Stimulated activated memory B cell treated with anti-CD40 and anti-IgM and Interleukin-4, amounts not matched to agents 10 μg/mL and 1 μg/mL and 100 μg/mL, for 72 hours (primary cell): ENCODE data around the gene IGSF6.
"Not testable (repeated sequence)": the region's sequence is repeated elsewhere in the genome, so short reads cannot be mapped to it uniquely, and the experiment has no call there.

Experiments used
- ATAC-seq: fragments of 150-1000 bp; cut with Tn5 transposase; 2 replicates; pipeline ENCODE4 v1.10.0; 2021
- H3K27ac Mint-ChIP-seq: one replicate; pipeline ENCODE4 v1.8.0; 2022; ENCODE audit warnings: mild to moderate bottlenecking, mixed read lengths
- H3K27me3 Mint-ChIP-seq: one replicate; pipeline ENCODE4 v1.8.0; 2022; ENCODE audit warnings: mixed read lengths
- H3K36me3 Mint-ChIP-seq: one replicate; pipeline ENCODE4 v1.8.0; 2022; ENCODE audit warnings: mixed read lengths
- H3K4me1 Mint-ChIP-seq: one replicate; pipeline ENCODE4 v1.8.0; 2022; ENCODE audit warnings: mixed read lengths
- H3K4me3 Mint-ChIP-seq: one replicate; pipeline ENCODE4 v1.8.0; 2022; ENCODE audit warnings: mild to moderate bottlenecking, moderate library complexity, mixed read lengths
- H3K9me3 Mint-ChIP-seq: one replicate; pipeline ENCODE4 v1.8.0; 2022; ENCODE audit warnings: mixed read lengths

IGSF6 gene

GRCh38 chr16:21643785-21644184 is 8.6 kb downstream of the IGSF6 start:
- Mint-ChIP-seq H3K27me3 (no peaks in the 10 kb centered on the region), H3K4me3 (no peak overlapping the region), H3K4me1 (peaks cover 58% of the 10 kb centered on the region), H3K9me3 (no peaks in the 10 kb centered on the region), H3K36me3 (no peaks in the 10 kb centered on the region), H3K27ac (peak overlapping the region; percentile 84)
- no peak for ATAC-seq

- Mint-ChIP-seq H3K9me3 (no peaks in the 10 kb centered on the region), H3K27me3 (no peaks in the 10 kb centered on the region), H3K27ac (no peak overlapping the region), H3K4me1 (peaks cover 55% of the 10 kb centered on the region), H3K36me3 (no peaks in the 10 kb centered on the region), H3K4me3 (no peak overlapping the region)
- ATAC-seq = no peak
These were observed 9.5 kb downstream of the IGSF6 start for GRCh38 chr16:21642861-21643260.

- ATAC-seq = no peak
- H3K27ac Mint-ChIP-seq = no peak overlapping the region
- H3K4me3 Mint-ChIP-seq = no peak overlapping the region
- H3K9me3 Mint-ChIP-seq = no peaks in the 10 kb centered on the region
- no peaks in the 10 kb centered on the region for H3K36me3 Mint-ChIP-seq
- H3K4me1 Mint-ChIP-seq = peaks cover 45% of the 10 kb centered on the region
- no peaks in the 10 kb centered on the region for H3K27me3 Mint-ChIP-seq
These were observed 10.5 kb downstream of the IGSF6 start for GRCh38 chr16:21641916-21642315.

- H3K27me3 Mint-ChIP-seq = no peaks in the 10 kb centered on the region
- no peak overlapping the region for H3K4me3 Mint-ChIP-seq
- H3K9me3 Mint-ChIP-seq = no peaks in the 10 kb centered on the region
- H3K4me1 Mint-ChIP-seq = peaks cover 21% of the 10 kb centered on the region
- ATAC-seq = no peak
- H3K27ac Mint-ChIP-seq = no peak overlapping the region
- peaks cover 15% of the 10 kb centered on the region for H3K36me3 Mint-ChIP-seq
These were observed 12.9 kb downstream of the IGSF6 start for GRCh38 chr16:21639493-21639892.

DNA sequence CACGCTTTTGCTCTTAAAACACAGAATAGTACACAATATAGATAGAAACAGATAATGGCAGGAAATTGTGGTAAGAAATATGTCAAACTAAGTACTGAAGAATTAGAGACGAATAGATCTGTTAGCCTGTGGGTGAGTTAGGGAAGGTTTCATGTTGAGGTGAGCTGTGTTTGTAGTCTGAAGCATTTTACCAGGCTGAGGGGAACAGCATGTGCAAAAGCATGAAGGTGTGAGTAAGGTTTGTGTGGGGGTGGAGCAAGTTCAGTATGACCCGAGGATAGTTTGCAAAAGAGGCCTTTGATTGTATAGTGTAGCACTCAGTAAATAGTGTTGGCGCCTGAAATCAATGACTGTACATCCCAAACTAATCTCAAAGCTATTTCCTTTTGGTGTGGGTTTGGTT is 13.8 kb downstream of the IGSF6 start:
- ATAC-seq = no peak

GRCh38 chr16:21637032-21637968 is 15.1 kb downstream of the IGSF6 start:
- Mint-ChIP-seq H3K27ac (peak overlapping the region; percentile 40), H3K9me3 (no peaks in the 10 kb centered on the region), H3K27me3 (no peaks in the 10 kb centered on the region), H3K4me1 (peaks cover 12% of the 10 kb centered on the region), H3K4me3 (no peak overlapping the region), H3K36me3 (peaks cover 15% of the 10 kb centered on the region)
- ATAC-seq = no peak

More for the DNA sequence above, 13.8 kb downstream of the IGSF6 start:
- H3K27ac Mint-ChIP-seq = peak overlapping the region; percentile 1
- H3K4me1 Mint-ChIP-seq = peaks cover 12% of the 10 kb centered on the region
- H3K9me3 Mint-ChIP-seq = no peaks in the 10 kb centered on the region
- H3K4me3 Mint-ChIP-seq = no peak overlapping the region
- no peaks in the 10 kb centered on the region for H3K27me3 Mint-ChIP-seq
- peaks cover 15% of the 10 kb centered on the region for H3K36me3 Mint-ChIP-seq

DNA sequence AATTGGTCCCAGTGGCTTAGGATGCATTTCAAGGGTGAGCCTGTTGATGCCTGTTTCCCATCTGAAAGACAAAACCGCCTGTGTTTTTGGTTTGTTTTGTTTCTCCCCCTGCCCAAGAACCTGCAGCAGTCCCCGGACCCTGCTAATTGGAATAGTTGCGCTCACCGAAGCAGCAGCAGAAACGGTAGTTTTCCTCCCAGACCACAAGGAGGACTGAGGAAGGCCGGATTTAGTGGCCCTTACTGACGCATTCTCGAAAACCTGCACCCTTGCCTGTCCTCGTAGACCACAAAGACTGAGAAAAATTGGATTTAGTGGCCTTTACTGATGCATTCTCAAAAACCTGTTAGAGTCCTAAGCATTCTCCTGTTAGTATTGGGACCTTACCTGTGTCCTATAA is 16.7 kb downstream of the IGSF6 start:
- H3K4me1 Mint-ChIP-seq = peaks cover 14% of the 10 kb centered on the region
- ATAC-seq, H3K4me3 Mint-ChIP-seq, H3K27ac Mint-ChIP-seq, H3K27me3 Mint-ChIP-seq, H3K9me3 Mint-ChIP-seq: not testable (repeated sequence)
- H3K36me3 Mint-ChIP-seq = peaks cover 21% of the 10 kb centered on the region

GRCh38 chr16:21634216-21634615 is 18.2 kb downstream of the IGSF6 start:
- Mint-ChIP-seq H3K4me3 (no peak overlapping the region), H3K36me3 (peaks cover 28% of the 10 kb centered on the region), H3K27ac (no peak overlapping the region), H3K4me1 (peaks cover 14% of the 10 kb centered on the region), H3K27me3 (no peaks in the 10 kb centered on the region), H3K9me3 (no peaks in the 10 kb centered on the region)
- ATAC-seq = no peak

GRCh38 chr16:21631951-21632575 is 20.3 kb downstream of the IGSF6 start:
- H3K4me3 Mint-ChIP-seq, H3K27me3 Mint-ChIP-seq, H3K27ac Mint-ChIP-seq, H3K4me1 Mint-ChIP-seq, H3K9me3 Mint-ChIP-seq, ATAC-seq: not testable (repeated sequence)
- peaks cover 44% of the 10 kb centered on the region for H3K36me3 Mint-ChIP-seq

GRCh38 chr16:21631376-21631775 is 21.0 kb downstream of the IGSF6 start:
- not testable (repeated sequence) for H3K4me3 Mint-ChIP-seq, ATAC-seq, H3K27ac Mint-ChIP-seq, H3K27me3 Mint-ChIP-seq, H3K9me3 Mint-ChIP-seq
- Mint-ChIP-seq H3K4me1 (peaks cover 12% of the 10 kb centered on the region), H3K36me3 (peaks cover 49% of the 10 kb centered on the region)

- H3K9me3 Mint-ChIP-seq, H3K27me3 Mint-ChIP-seq, ATAC-seq, H3K27ac Mint-ChIP-seq, H3K4me3 Mint-ChIP-seq: not testable (repeated sequence)
- Mint-ChIP-seq H3K36me3 (peaks cover 49% of the 10 kb centered on the region), H3K4me1 (peaks cover 16% of the 10 kb centered on the region)
These were observed 21.5 kb downstream of the IGSF6 start for GRCh38 chr16:21630866-21631265.

- not testable (repeated sequence) for ATAC-seq, H3K27me3 Mint-ChIP-seq, H3K27ac Mint-ChIP-seq, H3K4me3 Mint-ChIP-seq, H3K9me3 Mint-ChIP-seq
- Mint-ChIP-seq H3K4me1 (peaks cover 16% of the 10 kb centered on the region), H3K36me3 (peaks cover 46% of the 10 kb centered on the region)
These were observed 22.5 kb downstream of the IGSF6 start for GRCh38 chr16:21629616-21630539.

GRCh38 chr16:21628772-21629171 is 23.6 kb downstream of the IGSF6 start:
- no peaks in the 10 kb centered on the region for H3K27me3 Mint-ChIP-seq
- ATAC-seq = no peak
- no peaks in the 10 kb centered on the region for H3K9me3 Mint-ChIP-seq
- peaks cover 16% of the 10 kb centered on the region for H3K4me1 Mint-ChIP-seq
- H3K36me3 Mint-ChIP-seq = peaks cover 57% of the 10 kb centered on the region
- no peak overlapping the region for H3K4me3 Mint-ChIP-seq
- no peak overlapping the region for H3K27ac Mint-ChIP-seq

- H3K4me3 Mint-ChIP-seq = no peak overlapping the region
- no peaks in the 10 kb centered on the region for H3K9me3 Mint-ChIP-seq
- H3K36me3 Mint-ChIP-seq = peaks cover 62% of the 10 kb centered on the region
- no peaks in the 10 kb centered on the region for H3K27me3 Mint-ChIP-seq
- H3K4me1 Mint-ChIP-seq = peaks cover 16% of the 10 kb centered on the region
- H3K27ac Mint-ChIP-seq = no peak overlapping the region
- ATAC-seq = no peak
These were observed 24.2 kb downstream of the IGSF6 start for GRCh38 chr16:21628121-21628726.
